ENCODE results near the gene GALNT8.

The GALNT8 gene

DNA sequence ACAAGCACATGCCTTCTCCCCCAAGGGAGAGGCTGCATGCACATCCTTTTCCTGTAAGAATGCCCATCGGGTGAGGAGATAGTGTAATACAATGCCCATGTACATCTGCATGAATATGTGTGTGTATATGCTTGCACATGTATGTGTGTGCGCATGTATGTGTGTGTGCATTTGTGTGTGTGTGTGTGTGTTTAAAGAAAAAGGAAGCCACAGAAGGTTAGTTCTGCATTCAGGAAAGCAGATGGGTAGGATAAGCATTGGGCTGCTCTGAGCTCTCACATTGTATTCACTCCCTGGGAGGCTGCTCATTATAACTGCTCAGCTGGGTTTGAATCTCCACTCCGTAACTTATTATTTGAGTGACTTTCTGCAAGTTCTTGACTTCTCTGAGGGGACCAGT is 74.3 kb downstream of the GALNT8 start:
- TF ChIP-seq, protein P1, sequence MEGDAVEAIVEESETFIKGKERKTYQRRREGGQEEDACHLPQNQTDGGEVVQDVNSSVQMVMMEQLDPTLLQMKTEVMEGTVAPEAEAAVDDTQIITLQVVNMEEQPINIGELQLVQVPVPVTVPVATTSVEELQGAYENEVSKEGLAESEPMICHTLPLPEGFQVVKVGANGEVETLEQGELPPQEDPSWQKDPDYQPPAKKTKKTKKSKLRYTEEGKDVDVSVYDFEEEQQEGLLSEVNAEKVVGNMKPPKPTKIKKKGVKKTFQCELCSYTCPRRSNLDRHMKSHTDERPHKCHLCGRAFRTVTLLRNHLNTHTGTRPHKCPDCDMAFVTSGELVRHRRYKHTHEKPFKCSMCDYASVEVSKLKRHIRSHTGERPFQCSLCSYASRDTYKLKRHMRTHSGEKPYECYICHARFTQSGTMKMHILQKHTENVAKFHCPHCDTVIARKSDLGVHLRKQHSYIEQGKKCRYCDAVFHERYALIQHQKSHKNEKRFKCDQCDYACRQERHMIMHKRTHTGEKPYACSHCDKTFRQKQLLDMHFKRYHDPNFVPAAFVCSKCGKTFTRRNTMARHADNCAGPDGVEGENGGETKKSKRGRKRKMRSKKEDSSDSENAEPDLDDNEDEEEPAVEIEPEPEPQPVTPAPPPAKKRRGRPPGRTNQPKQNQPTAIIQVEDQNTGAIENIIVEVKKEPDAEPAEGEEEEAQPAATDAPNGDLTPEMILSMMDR (IDR thresholded peaks at IDR 0.05; ENCODE audit: borderline replicate concordance, insufficient read depth, low read depth, low read length) = no peak
- H3K4me3 ChIP-seq (ENCODE audit: low read depth, low read length) = no peak overlapping the region

DNA sequence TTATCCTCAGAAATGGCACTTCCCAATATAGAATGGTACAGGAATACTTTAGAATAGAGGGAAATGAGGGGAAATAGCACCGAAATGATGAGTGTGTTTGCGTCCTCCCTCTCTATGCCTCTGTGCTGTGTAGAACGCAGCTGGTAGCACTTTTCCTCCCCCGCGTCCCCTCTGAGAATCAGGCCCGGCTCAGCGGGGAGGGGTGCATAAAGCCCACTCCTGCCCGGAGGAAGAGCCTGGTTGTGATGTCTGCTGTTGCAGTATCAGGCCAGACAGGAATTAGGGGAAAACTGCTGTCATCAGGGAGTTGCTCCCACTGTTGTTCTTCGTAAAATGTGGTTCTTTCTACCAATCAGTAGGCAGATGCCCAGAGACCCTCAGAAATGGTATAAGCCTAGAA is 76.0 kb downstream of the GALNT8 start:
- TF ChIP-seq, protein P1 (IDR thresholded peaks at IDR 0.05; ENCODE audit: borderline replicate concordance, insufficient read depth, low read depth, low read length) = no peak
- H3K4me3 ChIP-seq (ENCODE audit: low read depth, low read length) = no peak overlapping the region

DNA sequence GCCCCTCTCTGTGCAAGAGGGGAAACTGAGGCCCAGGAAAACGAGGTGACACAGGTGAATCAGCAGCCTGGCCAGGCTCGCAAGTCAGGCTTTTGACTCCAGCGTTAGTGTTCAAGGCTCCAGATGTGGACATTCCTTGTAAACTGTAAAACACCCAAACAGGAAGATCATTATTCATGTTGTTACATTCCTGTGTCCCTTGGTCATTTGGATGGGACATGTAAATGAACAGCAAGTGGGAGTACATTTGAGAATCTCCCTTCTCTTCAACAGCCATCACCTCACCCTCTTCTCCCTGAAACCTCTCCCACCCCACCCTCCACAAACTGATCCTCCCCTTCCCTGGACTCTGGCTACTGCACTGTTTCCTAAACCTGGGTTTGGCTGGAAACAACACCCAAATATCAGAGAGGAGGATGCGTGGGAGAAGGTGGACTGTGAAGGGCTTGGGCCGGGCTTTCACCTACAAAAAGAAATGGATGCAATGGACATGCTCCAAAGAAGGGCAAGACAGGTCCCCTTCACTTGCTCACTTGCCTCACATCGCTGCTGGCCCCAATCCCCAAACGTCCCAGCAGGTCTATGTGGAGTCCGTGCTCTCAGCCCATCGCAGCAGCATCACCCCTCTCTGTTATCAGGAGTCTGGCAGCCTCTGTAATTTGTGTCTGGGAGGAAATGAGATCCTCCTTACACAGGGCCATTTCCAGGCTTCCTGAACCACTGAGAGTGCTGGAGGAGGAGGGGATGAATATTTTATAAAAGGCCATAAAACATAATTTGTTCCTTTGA is 76.7 kb downstream of the GALNT8 start:
- H3K4me3 ChIP-seq (ENCODE audit: low read depth, low read length) = no peak overlapping the region

DNA sequence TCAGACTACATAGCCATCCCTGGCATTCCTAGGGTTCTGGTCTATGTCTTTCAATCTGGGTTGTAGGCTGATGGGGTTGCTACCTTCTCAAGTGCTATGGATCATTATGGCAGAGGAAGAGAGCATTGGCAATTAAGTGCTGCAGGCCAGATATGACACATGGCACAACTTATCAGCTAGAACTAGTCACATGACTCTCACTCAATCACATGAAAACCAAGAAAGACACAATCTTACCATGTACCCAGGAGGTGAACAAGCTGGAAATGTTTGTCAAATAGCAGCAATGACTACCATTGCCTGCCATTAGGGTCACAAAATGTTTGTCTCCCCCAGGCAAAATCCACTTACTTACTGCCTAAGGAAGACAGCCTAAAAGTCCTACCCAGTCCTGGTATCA is 80.4 kb downstream of the GALNT8 start:
- no peak overlapping the region for H3K4me3 ChIP-seq (ENCODE audit: low read depth, low read length)
- TF ChIP-seq, protein P1 (IDR thresholded peaks at IDR 0.05; ENCODE audit: borderline replicate concordance, insufficient read depth, low read depth, low read length) = no peak

More for the DNA sequence above, 76.7 kb downstream of the GALNT8 start:
- TF ChIP-seq, protein P1 (IDR thresholded peaks at IDR 0.05; ENCODE audit: borderline replicate concordance, insufficient read depth, low read depth, low read length) = no peak

DNA sequence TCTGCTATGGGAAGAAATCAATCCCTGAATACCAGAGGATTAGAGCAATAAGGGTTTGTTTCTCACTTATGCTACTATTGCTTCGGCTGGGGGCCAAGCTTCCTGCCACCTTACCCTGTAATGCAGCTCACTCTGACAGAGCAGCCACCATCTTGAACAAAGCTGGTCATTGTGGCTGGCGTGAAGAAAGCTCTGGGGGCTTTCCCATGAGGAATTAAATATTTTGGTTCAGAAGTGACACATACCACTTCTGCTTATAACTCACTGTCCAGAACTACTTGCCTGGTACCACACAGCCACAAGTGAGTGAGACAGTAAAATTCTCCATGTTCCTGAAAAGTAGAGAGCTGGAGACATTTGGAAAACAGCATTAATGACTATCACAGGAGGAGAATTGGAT is 82.6 kb downstream of the GALNT8 start:
- TF ChIP-seq, protein P1 (IDR thresholded peaks at IDR 0.05; ENCODE audit: borderline replicate concordance, insufficient read depth, low read depth, low read length) = no peak
- H3K4me3 ChIP-seq (ENCODE audit: low read depth, low read length) = no peak overlapping the region

DNA sequence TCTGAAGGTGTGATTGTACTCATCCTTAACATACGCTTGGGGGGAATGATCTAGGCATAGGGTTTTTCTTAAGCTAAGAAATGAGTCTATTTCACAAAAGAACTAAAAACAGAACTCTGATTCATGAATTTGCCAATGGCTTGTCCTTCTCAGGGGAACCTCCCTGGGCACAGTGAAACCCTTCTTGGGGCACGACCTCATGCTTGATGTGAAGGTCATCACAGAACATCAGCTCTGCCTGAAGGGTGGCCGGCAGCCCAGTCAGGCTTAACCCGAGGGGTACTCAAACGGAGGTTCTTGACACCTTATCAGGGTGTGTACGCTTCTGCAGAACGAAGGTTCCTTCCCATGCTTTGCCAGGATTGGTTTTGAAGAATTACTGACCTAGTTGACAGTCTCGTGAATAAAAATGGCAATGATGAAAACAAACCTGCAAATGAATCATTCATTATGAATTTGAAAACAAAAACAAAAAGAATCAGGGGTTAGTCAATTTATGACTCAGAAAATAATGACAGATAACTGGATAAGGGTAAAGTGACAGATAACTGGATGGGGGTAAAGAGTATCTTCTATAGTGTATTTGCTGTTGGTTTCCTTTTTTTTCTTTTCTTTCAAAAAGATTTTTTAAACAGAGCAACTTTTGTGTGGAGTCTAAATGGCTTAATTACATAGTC is 86.4 kb downstream of the GALNT8 start:
- TF ChIP-seq, protein P1 (IDR thresholded peaks at IDR 0.05; ENCODE audit: borderline replicate concordance, insufficient read depth, low read depth, low read length) = no peak
- no peak overlapping the region for H3K4me3 ChIP-seq (ENCODE audit: low read depth, low read length)

All from GM12875 (cell line).